GM21447 (cell line): ENCODE results near the gene ANKDD1A.

Experiments used
- ATAC-seq: cut with Tn5 transposase; IDR thresholded peaks from one replicate; pipeline ENCODE4 v1.9.1; 2021; ENCODE audit not compliant: unreplicated experiment

The ANKDD1A gene

GRCh38 chr15:64960153-64960552, 48.5 kb downstream of the ANKDD1A start:
- ATAC-seq, result no peak

- no peak for ATAC-seq
Measured at GRCh38 chr15:64961013-64961412, 49.3 kb downstream of the ANKDD1A start.

- ATAC-seq, result no peak
Measured at GRCh38 chr15:64969401-64969800, 57.7 kb downstream of the ANKDD1A start.

GRCh38 chr15:64970698-64971097, 59.0 kb downstream of the ANKDD1A start:
- no peak for ATAC-seq

- no peak for ATAC-seq
Measured at GRCh38 chr15:64975390-64975789, 63.7 kb downstream of the ANKDD1A start.

GRCh38 chr15:64979252-64979710, 67.6 kb downstream of the ANKDD1A start:
- no peak for ATAC-seq

GRCh38 chr15:64981812-64982431, 70.2 kb downstream of the ANKDD1A start:
- ATAC-seq, result no peak

DNA sequence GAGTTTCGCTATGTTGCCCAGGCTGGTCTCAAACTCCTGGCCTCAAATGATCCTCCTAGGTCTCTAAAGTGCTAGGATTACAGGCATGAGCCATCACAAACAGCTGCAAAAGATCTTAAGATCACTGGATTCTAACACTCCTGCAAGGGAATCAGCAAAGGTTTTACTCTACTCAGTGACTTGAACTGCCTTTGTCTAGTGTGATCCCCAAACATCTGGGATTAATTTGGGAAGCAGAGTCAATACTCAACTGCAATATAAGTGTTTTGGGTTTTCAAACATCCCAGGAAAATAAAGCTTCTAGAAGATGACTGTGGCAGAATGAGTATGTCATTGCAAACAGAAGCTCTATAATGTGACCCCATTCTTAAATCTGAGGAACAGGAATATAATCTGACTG, 70.8 kb downstream of the ANKDD1A start:
- no peak for ATAC-seq

DNA sequence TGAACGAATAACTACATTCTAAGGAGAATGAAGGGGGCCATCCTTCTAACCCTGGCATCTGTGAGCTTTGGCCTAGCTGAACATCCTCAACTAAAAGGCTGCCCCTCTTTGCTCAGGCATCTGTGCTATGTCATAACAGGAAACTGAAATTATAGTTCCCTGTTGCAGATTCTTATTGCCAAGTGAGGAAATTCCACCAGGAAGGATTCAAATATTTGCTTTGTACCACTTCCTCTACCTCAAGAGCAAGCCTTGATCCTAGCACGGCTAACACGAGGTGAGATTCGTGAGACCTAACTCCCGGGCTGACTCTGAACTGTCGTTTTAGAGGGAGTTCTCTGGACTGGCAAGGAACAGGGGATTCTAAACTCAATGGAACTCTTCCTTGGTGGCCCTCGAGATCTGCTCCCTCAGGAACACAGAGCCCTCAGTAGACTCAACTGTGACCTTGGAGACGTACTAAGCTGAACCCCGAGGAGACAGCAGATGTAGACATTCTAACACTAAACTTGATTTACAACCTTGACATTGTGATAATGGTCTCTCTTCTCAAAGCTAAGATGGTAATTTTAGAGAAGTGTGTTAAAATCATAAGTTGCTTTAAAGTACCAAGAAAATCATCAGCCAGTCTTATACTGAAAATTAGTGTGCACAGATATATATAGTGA, 73.8 kb downstream of the ANKDD1A start:
- no peak for ATAC-seq

DNA sequence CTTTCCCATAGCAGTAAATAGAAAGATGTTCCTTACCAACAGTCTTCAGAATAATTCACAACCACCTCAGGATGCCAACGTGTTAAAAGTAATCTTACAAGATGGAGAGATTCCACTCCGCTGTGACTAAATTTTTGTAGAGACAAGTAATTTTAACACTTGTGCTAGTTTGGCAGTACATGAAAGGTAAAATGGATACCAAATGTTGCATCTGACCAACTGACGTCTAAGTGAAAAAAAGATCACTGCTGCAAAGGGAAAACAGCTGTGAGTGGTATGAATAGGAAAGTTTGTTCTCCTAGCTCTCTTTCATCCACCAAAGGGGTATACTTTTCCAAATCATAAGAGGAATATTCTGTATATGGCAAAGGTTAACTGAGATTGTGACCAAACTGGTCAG, 75.4 kb downstream of the ANKDD1A start:
- ATAC-seq, result no peak

GRCh38 chr15:64989416-64990167, 77.9 kb downstream of the ANKDD1A start, which contains the start of gene SPG21:
Gene SPG21, minus strand, starts transcription at chr15:64989914. Its CDS starts 6,345 bp downstream, at chr15:64983569.
- peak; percentile 94 for ATAC-seq

DNA sequence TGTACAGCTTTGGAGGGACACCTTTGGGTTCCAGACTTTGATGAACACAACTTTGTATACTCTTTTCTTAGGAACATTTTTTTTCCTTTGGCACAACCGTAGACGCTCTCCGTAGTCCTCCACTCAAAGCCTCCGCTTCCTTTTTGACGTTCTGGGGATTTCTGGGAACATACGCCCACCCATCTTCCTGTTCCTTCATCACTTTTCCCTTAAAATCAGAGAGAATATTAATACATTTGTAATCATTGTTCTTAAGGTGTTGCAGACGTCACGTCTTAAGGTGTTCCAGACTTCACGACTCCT, 78.4 kb downstream of the ANKDD1A start:
- ATAC-seq, result no peak

- no peak for ATAC-seq
Measured at GRCh38 chr15:64991536-64992135, 79.9 kb downstream of the ANKDD1A start.

- ATAC-seq, result no peak
Measured at GRCh38 chr15:64993290-64993689, 81.6 kb downstream of the ANKDD1A start.

- no peak for ATAC-seq
Measured at GRCh38 chr15:64997066-64997465, 85.4 kb downstream of the ANKDD1A start.

DNA sequence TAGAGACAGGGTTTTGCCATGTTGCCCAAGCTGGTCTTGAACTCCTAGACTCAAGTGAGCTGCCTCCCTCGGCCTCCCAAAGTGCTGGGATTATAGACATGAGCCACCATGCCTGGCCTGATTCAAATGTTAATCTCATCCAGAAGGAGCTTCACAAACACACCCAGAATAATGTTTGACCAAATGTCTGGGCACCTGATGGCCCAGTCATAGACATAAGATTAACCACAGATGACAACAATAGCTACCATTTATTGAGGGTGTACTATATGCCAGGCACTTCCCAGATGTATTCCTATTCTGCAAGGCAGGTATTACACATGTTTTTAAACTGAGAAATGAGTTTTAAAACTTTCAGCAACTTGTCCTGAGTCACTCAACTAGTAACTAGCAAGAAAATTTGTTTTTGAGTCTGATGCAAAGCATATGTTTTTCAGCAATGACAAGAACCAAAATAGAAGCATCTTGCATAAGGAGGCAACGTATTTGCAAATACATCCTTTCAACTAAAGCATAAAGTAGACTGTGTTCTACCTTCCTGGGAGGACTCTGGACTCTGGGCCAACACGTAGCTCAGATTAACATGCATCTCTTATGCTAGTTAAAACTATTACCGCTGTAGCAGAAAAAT, 86.2 kb downstream of the ANKDD1A start:
- ATAC-seq, result no peak

DNA sequence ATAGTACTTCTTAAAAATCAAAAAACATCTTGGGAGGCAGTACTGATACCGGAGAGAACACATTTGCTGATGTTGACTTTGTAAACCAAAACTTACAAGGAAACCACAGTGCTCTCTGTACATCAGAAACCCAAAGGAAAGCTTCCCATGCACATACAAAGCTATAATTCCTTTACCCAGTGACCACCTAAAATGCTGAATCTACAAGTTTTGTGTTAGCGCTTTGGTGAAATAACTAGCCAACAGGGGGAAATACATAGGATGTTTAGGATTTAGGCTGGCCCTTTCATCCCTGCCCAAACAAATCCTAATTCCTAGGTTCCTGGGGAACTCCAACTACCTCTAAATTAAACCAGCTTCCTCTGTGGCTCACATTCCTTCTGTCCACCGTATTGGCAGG, 93.3 kb downstream of the ANKDD1A start:
- ATAC-seq, result no peak

- ATAC-seq, result no peak
Measured at GRCh38 chr15:65006876-65007275, 95.2 kb downstream of the ANKDD1A start.
